Panc1 (cell line): ENCODE results near the gene SPRN. TPM values are rescaled to one million over a fixed set of nuclear protein-coding genes. Genes with fewer than 3 reads are reported as not detected.

Experiments used
- ATAC-seq: fragments of 200-7000 bp; cut with Tn5 transposase; 2 replicates; pipeline ENCODE4 v1.9.1; 2020; ENCODE audit warnings: mild to moderate bottlenecking, moderate library complexity
- BruUV-seq: library from RNA; stranded (reverse); fragments of 400-500 nt; replicated peaks from 2 replicates; lab custom pipeline; 2021; lab: Mats Ljungman, UMichigan
- CTCF ChIA-PET: fragments of 300-600 bp; sonication (Branson Sonifier 250); formaldehyde crosslinking; loops from one replicate; lab custom pipeline; 2022; ENCODE audit warnings: antibody characterized with exemption; lab: Charles Lee
- POLR2A ChIA-PET: fragments of 300-600 bp; sonication (Branson Sonifier 250); formaldehyde crosslinking; loops from one replicate; lab custom pipeline; 2022; ENCODE audit warnings: antibody characterized with exemption; lab: Charles Lee
- DNase-seq: peaks from one replicate; pipeline ENCODE4 v3.0.0-alpha.2; 2010; ENCODE audit warnings: low read depth, low spot score
- H3K27ac ChIP-seq: 2 replicates; pipeline ENCODE4 v1.5.1; 2011; ENCODE audit warnings: mild to moderate bottlenecking, low read length, inconsistent platforms
- H3K27me3 ChIP-seq: fragments of 200-500 bp; sonication (Bioruptor generic); 2 replicates; pipeline ENCODE4 v1.6.0; 2014; ENCODE audit warnings: low read length, inconsistent platforms; ENCODE audit not compliant: control insufficient read depth, insufficient read depth
- H3K36me3 ChIP-seq: fragments of 200-500 bp; sonication (Bioruptor generic); 2 replicates; pipeline ENCODE4 v1.5.1; 2014; ENCODE audit warnings: inconsistent platforms, mild to moderate bottlenecking, low read length, moderate library complexity; ENCODE audit not compliant: control insufficient read depth, insufficient read depth
- H3K4me1 ChIP-seq: 2 replicates; pipeline ENCODE4 v1.5.1; 2011; ENCODE audit warnings: inconsistent platforms, mild to moderate bottlenecking, low read length, moderate library complexity; ENCODE audit not compliant: control insufficient read depth, insufficient read depth
- H3K4me3 ChIP-seq, 2 experiments: 2 replicates each; pipeline ENCODE4 v1.5.1; 2011 to 2012; ENCODE audit warnings: low read depth in 2 of 2, low read length in 2 of 2, mild to moderate bottlenecking in 2 of 2, inconsistent platforms in 1 of 2, moderate library complexity in 1 of 2
- H3K9me3 ChIP-seq: fragments of 200-500 bp; sonication (Bioruptor generic); 2 replicates; pipeline ENCODE4 v1.5.1; 2014; ENCODE audit warnings: low read depth, mild to moderate bottlenecking, inconsistent platforms, low read length, moderate library complexity; ENCODE audit not compliant: control insufficient read depth, insufficient read depth
- POLR2AphosphoS5 ChIP-seq: IDR thresholded peaks from 2 replicates; pipeline ENCODE4 v1.6.1; 2012; ENCODE audit warnings: mild to moderate bottlenecking, low read depth, low read length, moderate library complexity
- SIN3A ChIP-seq: IDR thresholded peaks from 2 replicates; pipeline ENCODE4 v1.6.1; 2012; ENCODE audit warnings: low read depth, mild to moderate bottlenecking, low read length, moderate library complexity, borderline replicate concordance; ENCODE audit not compliant: insufficient read depth
- TCF7L2 ChIP-seq: IDR thresholded peaks from 2 replicates; pipeline ENCODE4 v1.6.1; 2011; ENCODE audit warnings: mild to moderate bottlenecking, low read depth, low read length, inconsistent platforms
- in situ Hi-C: cut with HindIII; loops from 2 replicates; pipeline ENCODE4 v1.10.0; 2016; ENCODE audit warnings: low sequenced_read_pairs, low pct_unique_long_range_greater_than_20kb
- intact Hi-C: fragments of 100-400 bp; cut with micrococcal nuclease; formaldehyde crosslinking; loops from one replicate; pipeline ENCODE4 v1.10.0; 2022; ENCODE audit not compliant: unreplicated experiment
- total RNA-seq: library from RNA; stranded (reverse); gene quantifications from one replicate; pipeline ENCODE4 v1.2.1, GENCODE V29; 2021; ENCODE audit not compliant: unreplicated experiment
- TF ChIP-seq, protein P1 (sequence below), 2 experiments: IDR thresholded peaks; 2 replicates each; pipeline ENCODE4 v1.6.1; 2011 to 2012; ENCODE audit warnings: low read depth in 2 of 2, control low read depth in 1 of 2, low read length in 1 of 2, mild to moderate bottlenecking in 1 of 2, moderate library complexity in 1 of 2; ENCODE audit not compliant: insufficient read depth in 1 of 2
- TF ChIP-seq, protein P2 (sequence below): fragments of 450-650 bp; IDR thresholded peaks from 2 replicates; pipeline ENCODE4 v1.5.1; 2017; ENCODE audit warnings: mild to moderate bottlenecking

The SPRN gene
- total RNA-seq, 1 experiment from 2014 or later: 0.64 TPM

DNA sequence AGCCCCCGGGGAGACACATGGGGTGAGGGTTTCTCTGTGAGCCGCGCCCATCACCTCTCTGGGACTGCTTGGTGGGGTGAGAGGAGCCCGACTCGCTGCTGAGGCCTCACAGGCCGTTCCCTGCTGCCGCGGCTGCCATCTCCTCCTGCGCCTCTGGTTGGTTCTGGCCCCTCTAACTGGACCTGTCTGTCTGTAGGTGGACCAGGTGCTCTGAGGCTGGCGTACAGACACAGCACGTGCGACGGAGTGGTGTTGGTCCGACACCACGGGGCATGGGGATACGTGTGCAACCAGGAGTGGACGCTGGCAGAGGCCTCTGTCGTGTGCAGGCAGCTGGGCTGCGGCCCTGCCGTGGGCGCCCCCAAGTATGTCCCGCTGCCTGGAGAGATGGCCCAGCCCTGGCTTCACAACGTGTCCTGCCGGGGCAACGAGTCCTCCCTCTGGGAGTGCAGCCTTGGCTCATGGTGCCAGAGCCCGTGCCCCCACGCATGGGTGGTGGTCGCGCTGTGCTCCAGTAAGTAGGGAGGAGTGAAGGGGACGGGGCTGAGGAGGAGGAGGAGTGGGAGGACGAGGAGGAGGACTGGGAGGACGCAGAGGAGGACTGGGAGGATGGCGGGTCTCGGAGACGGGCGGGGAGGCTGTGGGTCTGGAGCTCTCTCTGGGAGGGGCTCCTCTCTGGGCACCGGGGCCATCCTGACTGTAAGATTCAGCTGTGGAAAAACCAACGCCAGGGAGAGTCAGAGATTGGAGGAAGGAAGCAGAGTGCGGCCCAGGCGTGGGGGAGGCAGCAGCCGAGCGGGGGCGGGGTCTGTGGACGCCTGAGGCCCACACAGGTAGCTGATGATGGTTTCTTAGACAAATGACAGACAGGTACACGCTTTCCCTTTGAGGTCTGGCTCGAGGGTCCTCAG is 31.9 kb upstream of the SPRN start:
- no peaks in the 10 kb centered on the region; the same call in 1 of the 2 replicates for H3K27me3 ChIP-seq
- no peaks in the 10 kb centered on the region for H3K4me1 ChIP-seq
- DNase-seq: no peak
- no peak overlapping the region for H3K27ac ChIP-seq
- no peaks in the 10 kb centered on the region for H3K36me3 ChIP-seq
- H3K4me3 ChIP-seq: no peak overlapping the region
- CTCF ChIA-PET: no interaction called here
- no peak for TF ChIP-seq SIN3A
- TF ChIP-seq, protein P1, sequence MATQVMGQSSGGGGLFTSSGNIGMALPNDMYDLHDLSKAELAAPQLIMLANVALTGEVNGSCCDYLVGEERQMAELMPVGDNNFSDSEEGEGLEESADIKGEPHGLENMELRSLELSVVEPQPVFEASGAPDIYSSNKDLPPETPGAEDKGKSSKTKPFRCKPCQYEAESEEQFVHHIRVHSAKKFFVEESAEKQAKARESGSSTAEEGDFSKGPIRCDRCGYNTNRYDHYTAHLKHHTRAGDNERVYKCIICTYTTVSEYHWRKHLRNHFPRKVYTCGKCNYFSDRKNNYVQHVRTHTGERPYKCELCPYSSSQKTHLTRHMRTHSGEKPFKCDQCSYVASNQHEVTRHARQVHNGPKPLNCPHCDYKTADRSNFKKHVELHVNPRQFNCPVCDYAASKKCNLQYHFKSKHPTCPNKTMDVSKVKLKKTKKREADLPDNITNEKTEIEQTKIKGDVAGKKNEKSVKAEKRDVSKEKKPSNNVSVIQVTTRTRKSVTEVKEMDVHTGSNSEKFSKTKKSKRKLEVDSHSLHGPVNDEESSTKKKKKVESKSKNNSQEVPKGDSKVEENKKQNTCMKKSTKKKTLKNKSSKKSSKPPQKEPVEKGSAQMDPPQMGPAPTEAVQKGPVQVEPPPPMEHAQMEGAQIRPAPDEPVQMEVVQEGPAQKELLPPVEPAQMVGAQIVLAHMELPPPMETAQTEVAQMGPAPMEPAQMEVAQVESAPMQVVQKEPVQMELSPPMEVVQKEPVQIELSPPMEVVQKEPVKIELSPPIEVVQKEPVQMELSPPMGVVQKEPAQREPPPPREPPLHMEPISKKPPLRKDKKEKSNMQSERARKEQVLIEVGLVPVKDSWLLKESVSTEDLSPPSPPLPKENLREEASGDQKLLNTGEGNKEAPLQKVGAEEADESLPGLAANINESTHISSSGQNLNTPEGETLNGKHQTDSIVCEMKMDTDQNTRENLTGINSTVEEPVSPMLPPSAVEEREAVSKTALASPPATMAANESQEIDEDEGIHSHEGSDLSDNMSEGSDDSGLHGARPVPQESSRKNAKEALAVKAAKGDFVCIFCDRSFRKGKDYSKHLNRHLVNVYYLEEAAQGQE (IDR thresholded peaks at IDR 0.05; ENCODE audit: insufficient read depth in 1 of 2, low read depth in 2 of 2, low read length in 1 of 2): no peak
- TF ChIP-seq, protein P2, sequence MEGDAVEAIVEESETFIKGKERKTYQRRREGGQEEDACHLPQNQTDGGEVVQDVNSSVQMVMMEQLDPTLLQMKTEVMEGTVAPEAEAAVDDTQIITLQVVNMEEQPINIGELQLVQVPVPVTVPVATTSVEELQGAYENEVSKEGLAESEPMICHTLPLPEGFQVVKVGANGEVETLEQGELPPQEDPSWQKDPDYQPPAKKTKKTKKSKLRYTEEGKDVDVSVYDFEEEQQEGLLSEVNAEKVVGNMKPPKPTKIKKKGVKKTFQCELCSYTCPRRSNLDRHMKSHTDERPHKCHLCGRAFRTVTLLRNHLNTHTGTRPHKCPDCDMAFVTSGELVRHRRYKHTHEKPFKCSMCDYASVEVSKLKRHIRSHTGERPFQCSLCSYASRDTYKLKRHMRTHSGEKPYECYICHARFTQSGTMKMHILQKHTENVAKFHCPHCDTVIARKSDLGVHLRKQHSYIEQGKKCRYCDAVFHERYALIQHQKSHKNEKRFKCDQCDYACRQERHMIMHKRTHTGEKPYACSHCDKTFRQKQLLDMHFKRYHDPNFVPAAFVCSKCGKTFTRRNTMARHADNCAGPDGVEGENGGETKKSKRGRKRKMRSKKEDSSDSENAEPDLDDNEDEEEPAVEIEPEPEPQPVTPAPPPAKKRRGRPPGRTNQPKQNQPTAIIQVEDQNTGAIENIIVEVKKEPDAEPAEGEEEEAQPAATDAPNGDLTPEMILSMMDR: no peak
- TF ChIP-seq POLR2AphosphoS5: no peak
- TF ChIP-seq TCF7L2: no peak
- in situ Hi-C loops (no loop called here), intact Hi-C loops (no loop called here)
- POLR2A ChIA-PET: no interaction called here
- no TSS peak for BruUV-seq
- no peaks in the 10 kb centered on the region for H3K9me3 ChIP-seq
- no peak for ATAC-seq

DNA sequence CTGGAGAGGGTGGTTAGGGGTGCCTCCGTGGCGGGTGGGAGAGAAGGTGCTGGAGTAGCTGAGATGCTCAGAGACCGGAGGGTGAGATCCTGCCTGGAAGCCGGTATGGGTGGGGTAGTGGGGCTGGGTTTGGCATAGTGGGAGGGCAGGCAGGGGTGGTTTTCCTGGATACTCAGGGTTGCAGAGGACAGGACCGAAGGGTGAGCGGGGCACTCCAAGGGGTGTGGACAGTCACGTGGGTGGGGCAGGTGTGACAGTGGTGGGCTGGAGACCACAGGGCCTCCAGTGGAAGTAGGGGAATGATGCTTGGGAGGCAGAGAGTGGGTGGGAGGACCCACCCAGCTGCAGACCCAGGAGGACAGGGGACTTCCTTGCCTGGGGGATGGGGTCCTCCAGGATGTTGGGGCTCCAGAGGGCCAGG is 31.2 kb upstream of the SPRN start:
- intact Hi-C loops: no loop called here

More for the DNA sequence above, 31.2 kb upstream of the SPRN start:
- ATAC-seq (no peak), DNase-seq (no peak)
- H3K4me1 ChIP-seq: no peaks in the 10 kb centered on the region
- POLR2A ChIA-PET: no interaction called here
- H3K27me3 ChIP-seq: no peaks in the 10 kb centered on the region; the same call in 1 of the 2 replicates
- in situ Hi-C loops: no loop called here
- no TSS peak for BruUV-seq
- no peak for TF ChIP-seq POLR2AphosphoS5
- TF ChIP-seq TCF7L2: no peak
- no peak for TF ChIP-seq SIN3A
- TF ChIP-seq, protein P1 (IDR thresholded peaks at IDR 0.05; ENCODE audit: insufficient read depth in 1 of 2, low read depth in 2 of 2, low read length in 1 of 2): no peak
- TF ChIP-seq, protein P2: no peak
- no peaks in the 10 kb centered on the region for H3K36me3 ChIP-seq
- CTCF ChIA-PET: no interaction called here
- H3K4me3 ChIP-seq: no peak overlapping the region
- H3K9me3 ChIP-seq: no peaks in the 10 kb centered on the region
- no peak overlapping the region for H3K27ac ChIP-seq
